ENCODE data around the gene CRACDL.

- TF ChIP-seq FOXK2 (IDR thresholded peaks at IDR 0.05) (no peak), HDGF (IDR thresholded peaks at IDR 0.05; ENCODE audit: borderline replicate concordance) (no peak), TARDBP (IDR thresholded peaks at IDR 0.05) (no peak), SP1 (IDR thresholded peaks at IDR 0.05) (no peak), CTBP1 (IDR thresholded peaks at IDR 0.05; ENCODE audit: borderline replicate concordance) (no peak), L3MBTL2 (conservative IDR thresholded peaks at IDR 0.05) (no peak)
These were observed 113.5 kb downstream of the CRACDL start for GRCh38 chr2:98822301-98823164.

Data from HEK293T (cell line).